Measurements from ENCODE around the gene RNF208.

RNF208 gene

DNA sequence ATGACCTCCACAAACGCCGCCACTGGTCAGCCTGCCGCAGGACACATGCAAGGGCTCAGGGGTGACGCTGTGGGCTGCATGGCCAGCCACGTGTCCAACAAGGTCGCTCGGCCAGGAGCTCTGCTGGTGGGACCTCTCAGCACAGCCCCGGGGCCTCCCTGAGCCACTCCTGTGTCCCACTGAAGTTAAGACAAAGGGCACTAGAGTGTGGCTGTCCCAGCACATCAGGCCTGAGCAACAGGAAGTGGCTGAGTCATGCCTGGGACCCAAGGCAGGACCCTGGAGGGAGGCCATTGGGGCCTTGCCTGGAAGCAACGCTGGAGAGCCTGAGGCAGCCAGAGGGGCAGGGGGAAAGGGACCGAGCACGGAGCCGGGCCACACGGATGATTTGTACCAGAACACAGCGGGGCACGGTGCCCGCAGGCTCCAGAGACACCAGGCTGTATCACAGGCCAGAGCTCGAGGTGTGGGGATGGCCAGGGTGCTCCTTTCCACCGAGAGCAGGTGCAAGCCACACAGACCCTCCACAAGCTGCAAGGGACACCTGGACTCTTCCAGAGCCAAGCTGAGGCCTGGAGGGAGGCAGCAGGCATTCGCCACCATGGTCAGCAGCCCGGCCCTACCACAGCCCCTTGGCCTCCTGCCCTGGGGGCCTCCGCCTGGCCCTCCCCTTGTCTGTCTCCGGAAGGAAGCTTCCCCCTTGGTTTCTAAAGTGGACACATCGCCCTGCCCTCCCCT is 43.7 kb downstream of the RNF208 start:
- no peak for DNase-seq (ENCODE audit: low read depth in 2 of 2, low spot score in 1 of 2)

DNA sequence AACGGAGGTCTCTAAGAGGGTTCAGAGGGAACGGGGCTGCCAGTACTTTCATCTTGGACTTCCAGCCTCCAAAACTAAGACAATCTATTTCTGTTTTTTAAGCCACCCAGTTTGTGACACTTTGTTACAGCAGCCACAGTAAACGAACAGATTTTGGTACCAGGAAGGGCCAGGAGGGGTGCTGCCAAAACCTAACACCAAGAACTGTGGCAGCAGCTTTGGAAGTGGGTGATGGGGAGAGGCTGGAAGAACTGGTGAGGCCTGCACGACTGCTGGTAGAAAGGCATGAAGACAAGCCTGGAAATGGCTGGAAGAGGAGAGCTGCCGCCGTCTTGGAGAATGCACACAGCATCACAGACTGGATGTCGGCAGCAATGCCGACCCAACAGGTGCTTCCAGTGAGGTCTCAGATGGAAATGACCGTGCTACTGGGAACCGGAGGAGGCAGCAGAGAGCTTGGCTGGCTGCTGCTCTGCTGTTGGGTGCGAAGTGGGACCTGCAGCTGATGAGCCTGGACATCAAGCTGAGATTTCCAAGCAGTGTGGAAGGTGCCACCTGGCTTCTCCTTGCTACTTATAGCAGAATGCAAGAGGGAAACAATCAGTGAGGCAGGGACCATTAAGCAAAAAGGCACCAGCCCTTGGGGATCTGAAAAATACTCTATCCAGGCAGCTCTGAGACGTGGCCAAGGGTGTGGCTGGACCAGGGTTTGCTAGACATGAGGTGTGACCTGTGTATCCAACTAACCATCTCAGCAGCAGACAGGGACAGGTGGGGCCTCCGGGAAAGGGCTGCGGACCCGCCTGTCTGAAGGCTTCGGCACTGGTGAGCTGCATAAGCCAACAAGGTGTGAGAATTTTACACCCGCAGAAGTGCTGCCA is 45.5 kb downstream of the RNF208 start:
- DNase-seq (ENCODE audit: low read depth in 2 of 2, low spot score in 1 of 2): no peak

DNA sequence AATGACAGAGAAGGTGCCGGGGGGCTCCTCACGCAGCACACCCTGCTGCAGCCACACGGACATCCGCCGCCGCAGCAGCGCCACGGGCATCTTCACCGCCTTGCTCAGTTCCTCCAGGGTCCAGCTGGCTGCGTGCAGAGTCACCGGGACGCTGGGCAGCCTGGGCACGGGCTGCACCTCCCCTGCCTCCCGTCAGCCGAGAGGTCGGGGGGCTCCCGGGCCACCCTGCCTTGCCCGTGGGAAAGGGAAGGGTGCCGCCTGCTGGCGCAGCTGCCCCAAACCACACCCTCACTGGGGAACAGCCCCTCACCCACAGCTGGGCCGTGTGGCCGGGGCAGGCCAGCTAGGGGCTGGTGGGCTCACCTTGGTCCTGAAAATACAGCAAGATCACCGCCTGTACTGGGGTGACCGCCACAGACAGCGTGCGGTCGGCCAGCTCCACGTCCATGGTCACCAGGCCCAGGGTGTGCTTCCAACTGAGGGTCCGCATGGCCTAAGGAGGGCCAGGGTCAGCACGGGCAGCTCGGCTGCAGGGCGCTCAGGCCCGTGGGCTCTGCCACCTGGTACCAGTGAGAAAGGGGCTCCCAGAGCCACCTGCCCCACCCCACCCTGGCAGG is 46.6 kb downstream of the RNF208 start:
- DNase-seq (ENCODE audit: low read depth in 2 of 2, low spot score in 1 of 2): no peak

DNA sequence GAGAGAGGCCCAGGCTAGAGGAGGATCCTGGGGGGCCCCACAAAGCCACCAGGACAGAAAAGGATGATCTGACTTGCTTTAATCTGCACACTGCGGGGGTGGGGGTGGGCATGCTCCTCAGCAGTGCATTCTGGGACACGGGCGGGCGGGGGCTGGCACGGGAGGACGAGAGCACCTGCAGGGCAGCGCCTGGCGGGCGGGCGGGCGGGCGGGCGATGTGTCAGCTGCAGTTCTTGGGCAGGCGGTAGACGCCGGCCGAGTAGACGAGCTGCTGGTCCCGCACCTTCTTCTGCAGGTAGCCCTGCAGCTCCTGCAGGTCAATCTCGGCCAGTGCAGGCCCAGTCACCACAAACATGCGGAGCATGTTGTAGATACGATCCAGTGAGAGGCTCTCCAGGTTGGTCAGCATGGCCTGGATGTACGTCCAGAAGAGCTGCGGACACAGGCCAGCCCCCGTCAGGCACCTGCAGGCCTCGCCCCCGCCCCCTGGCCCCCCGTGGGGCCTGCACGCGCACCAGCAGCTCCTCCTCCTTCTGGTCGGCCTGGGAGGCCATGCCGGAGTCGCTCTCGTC is 47.2 kb downstream of the RNF208 start:
- no peak for DNase-seq (ENCODE audit: low read depth in 2 of 2, low spot score in 1 of 2)

DNA sequence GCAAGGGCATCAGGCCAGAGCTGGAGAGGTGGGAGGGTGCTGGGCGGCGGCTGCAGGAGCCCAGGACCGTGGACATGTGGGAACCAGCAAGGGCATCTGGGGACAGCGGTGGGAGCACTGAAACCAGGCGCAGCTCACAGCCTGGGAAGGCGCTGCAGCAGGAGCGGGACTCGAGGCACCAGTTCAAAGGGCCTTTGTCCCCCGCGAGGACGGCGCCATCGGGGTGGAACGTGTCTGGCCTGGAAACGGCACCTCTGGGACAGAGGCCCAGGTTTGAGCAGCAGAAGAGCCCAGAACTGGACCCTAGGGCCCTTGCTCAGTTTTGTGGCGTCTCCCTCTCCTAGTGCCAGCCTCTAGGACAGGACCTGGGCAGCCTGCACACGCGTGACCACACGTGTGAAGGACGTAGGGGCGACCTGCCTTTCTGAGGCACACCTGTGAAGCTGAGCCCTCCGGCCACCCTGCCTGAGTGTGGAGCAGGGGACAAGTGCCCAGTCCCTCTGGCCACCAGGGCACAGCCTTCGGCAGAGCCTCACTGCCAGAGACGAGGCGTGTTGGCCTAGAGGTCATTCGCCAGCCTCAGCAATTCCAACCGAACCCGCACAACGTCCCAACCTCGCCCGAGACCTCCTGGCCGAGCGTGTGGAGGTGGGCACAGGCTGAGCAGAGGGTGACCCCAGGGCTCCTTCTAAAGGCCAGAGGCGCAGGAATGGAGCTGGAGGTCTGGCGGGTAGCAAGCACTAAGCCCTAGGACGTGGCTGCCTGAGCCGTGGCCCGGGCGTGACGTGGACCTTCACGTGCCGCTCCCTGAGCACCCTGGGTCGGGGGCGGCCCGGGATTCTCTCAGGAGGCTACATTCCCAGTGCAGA is 48.0 kb downstream of the RNF208 start:
- DNase-seq (ENCODE audit: low read depth in 2 of 2, low spot score in 1 of 2): no peak

DNA sequence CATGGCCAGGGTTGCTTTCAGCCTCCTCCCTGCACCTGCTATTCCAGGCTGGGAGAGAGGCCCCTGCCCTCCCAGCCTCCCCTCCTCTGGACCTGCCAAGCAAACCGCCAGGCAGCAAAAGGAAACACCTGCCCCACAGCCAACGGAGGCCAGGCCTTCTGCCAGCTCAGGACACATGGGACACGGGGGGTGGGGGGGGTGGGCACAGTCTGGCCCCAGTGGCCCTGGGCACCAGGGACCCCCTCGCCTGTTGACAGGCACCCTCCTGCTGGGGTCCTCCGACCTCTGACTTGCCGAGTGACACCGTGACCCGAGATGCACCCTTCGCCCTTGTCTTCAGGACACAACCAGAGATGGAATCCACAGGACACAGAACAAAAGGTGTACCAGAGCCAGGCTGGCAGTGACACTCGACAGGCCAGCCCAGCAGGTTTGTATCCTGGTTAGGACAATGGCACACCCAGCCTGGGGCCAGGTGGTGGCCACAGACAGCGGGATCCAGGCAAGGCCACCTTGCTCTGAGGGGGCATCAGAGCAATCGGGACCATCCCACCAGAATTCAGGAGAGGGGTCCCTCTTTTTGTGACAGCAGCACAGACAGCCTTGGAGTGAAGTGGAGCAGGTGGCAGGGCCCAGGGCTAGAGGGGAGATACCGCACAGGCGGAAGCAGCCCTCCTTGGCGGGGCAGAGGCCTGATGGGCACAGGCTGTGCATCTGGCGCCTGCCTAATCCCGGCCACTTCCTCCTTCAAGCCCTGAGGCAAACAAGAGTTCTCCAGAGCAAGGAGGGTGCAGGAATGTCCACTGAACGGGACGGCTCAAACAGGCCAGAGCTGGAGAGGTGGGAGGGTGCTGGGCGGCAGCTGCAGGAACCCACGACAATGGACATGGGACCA is 48.9 kb downstream of the RNF208 start:
- DNase-seq (ENCODE audit: low read depth in 2 of 2, low spot score in 1 of 2): no peak

DNA sequence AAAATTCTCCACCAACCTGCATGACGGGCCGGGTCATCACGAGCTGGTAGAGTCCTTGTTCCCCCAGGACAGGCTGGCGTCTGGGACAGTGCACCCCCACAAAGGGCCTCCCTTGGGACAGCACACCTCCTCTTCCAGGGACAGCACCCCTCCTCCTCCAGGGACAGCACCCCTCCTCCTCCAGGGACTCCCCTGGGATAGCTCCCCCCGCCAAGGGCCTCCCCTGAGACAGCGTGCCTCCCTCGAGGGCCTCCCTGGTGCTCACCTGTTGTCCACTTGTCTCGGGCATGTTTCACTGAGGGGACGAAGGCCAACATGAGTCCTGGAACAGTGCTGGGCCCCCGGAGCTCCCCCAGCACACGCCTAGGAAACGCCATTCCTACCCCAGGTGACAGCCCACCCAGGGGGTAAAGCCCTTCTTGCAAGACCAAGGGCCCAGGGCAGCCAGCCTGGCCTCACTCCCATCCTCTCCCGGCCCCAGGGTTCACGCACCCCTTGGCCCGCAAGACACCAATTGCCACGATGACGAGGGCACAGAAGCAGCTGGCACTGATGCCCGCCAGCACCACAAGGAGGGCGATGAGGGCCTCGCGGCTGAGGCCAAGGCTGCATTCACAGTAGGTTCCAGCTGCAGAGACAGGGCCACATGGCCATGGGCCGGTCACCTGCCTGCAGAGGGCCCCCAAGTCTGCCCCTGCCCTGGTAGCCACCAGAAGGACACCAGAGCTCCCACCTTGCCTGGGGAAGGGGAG is 50.7 kb downstream of the RNF208 start:
- DNase-seq (ENCODE audit: low read depth in 2 of 2, low spot score in 1 of 2): no peak

DNA sequence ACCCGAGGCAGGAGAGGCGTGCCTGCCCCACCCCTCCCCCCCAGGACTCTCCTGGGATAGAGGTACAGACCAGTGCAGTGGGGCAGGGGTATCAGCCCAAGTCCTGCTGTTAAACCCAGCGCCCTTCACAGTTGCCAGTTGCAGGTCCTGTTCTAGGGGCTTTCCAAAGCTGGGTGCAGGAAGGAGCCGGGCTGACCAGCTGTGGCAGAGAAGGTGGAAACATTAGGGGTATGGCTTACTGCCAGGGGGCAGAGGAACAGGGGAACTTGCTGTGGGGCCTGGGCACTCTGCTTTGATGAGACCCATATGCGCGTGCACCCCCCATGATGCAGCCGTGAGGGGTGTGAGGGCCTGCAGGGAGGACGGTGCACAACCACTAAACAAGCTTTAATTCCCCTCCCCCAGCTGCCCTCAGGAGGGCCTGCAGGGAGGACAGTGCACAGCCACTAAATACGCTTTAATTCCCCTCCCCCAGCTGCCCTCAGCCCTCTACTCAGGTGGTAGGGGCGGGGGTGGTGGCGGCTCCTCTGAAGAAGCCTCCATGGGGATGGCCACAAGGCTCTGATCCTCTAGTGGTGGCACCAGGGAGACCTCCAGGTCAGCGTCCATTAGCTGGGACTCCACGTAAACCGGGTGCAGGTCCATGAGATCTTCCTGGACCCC is 51.4 kb downstream of the RNF208 start:
- DNase-seq (ENCODE audit: low read depth in 2 of 2, low spot score in 1 of 2): no peak
